SK-N-SH treated with all-trans-retinoic acid at 6 μM for 48 hours (cell line): Measurements from ENCODE around the gene KIAA1217.
A peak's percentile ranks its signal among the peaks of the same experiment; 100 is the strongest.

Experiments used
- ATAC-seq: fragments of 200-7000 bp; cut with Tn5 transposase; 3 replicates; pipeline ENCODE4 v1.9.1; 2020; ENCODE audit warnings: mild to moderate bottlenecking, moderate library complexity
- CSDC2 ChIP-seq: fragments of 250-450 bp; sonication (Bioruptor Pico); IDR thresholded peaks from 2 replicates; pipeline ENCODE4 v1.5.0; 2020; ENCODE audit warnings: mild to moderate bottlenecking, moderate library complexity
- ESRRG ChIP-seq: fragments of 250-450 bp; sonication (Bioruptor Pico); IDR thresholded peaks from 2 replicates; pipeline ENCODE4 v1.6.1; 2021; ENCODE audit warnings: mild to moderate bottlenecking
- GLIS3 ChIP-seq: fragments of 250-450 bp; sonication (Bioruptor Pico); IDR thresholded peaks from 2 replicates; pipeline ENCODE4 v1.5.0; 2020; ENCODE audit warnings: mild to moderate bottlenecking, moderate library complexity
- ISL1 ChIP-seq: fragments of 250-450 bp; sonication (Bioruptor Pico); IDR thresholded peaks from 2 replicates; pipeline ENCODE4 v2.1.2; 2022; ENCODE audit warnings: mild to moderate bottlenecking, moderate library complexity
- OSR1 ChIP-seq: fragments of 250-450 bp; sonication (Bioruptor Pico); IDR thresholded peaks from 2 replicates; pipeline ENCODE4 v1.8.0; 2022; ENCODE audit warnings: moderate library complexity, mild to moderate bottlenecking, inconsistent platforms
- PPARA ChIP-seq: fragments of 250-450 bp; sonication (Bioruptor Pico); IDR thresholded peaks from 2 replicates; pipeline ENCODE4 v1.5.0; 2020; ENCODE audit warnings: mild to moderate bottlenecking, borderline replicate concordance
- RARB ChIP-seq: fragments of 250-450 bp; sonication (Bioruptor Pico); IDR thresholded peaks from 2 replicates; pipeline ENCODE4 v1.8.0; 2021; ENCODE audit warnings: mild to moderate bottlenecking, moderate library complexity
- SNAI2 ChIP-seq: fragments of 250-450 bp; sonication (Bioruptor Pico); IDR thresholded peaks from 2 replicates; pipeline ENCODE4 v1.5.0; 2020; ENCODE audit warnings: mild to moderate bottlenecking, moderate library complexity
- TCF4 ChIP-seq: fragments of 250-450 bp; sonication (Bioruptor Pico); IDR thresholded peaks from 2 replicates; pipeline ENCODE4 v1.8.0; 2021; ENCODE audit warnings: mild to moderate bottlenecking, moderate library complexity, borderline replicate concordance
- ZC3H10 ChIP-seq: fragments of 250-450 bp; sonication (Bioruptor Pico); IDR thresholded peaks from 2 replicates; pipeline ENCODE4 v1.5.1; 2021; ENCODE audit warnings: mild to moderate bottlenecking, moderate library complexity
- ZFP3 ChIP-seq: fragments of 250-450 bp; sonication (Bioruptor Pico); IDR thresholded peaks from 2 replicates; pipeline ENCODE4 v1.5.0; 2020; ENCODE audit warnings: mild to moderate bottlenecking, moderate library complexity
- ZFP30 ChIP-seq: fragments of 450-650 bp; formaldehyde crosslinking; IDR thresholded peaks from 2 replicates; pipeline ENCODE4 v1.5.0; 2022; ENCODE audit warnings: mild to moderate bottlenecking, moderate library complexity
- ZNF70 ChIP-seq: fragments of 450-650 bp; formaldehyde crosslinking; IDR thresholded peaks from 2 replicates; pipeline ENCODE4 v1.5.0; 2020; ENCODE audit warnings: mild to moderate bottlenecking, moderate library complexity
- ZNF8 ChIP-seq: fragments of 450-650 bp; formaldehyde crosslinking; IDR thresholded peaks from 2 replicates; pipeline ENCODE4 v1.5.0; 2020; ENCODE audit warnings: mild to moderate bottlenecking, moderate library complexity
- TF ChIP-seq, protein P1 (sequence below): fragments of 250-450 bp; sonication (Bioruptor Pico); IDR thresholded peaks from 2 replicates; pipeline ENCODE4 v1.8.0; 2020; ENCODE audit warnings: mild to moderate bottlenecking, moderate library complexity, borderline replicate concordance
- TF ChIP-seq, protein P2 (sequence below): fragments of 250-450 bp; sonication (Bioruptor Pico); IDR thresholded peaks from 2 replicates; pipeline ENCODE4 v1.5.1; 2021; ENCODE audit warnings: mild to moderate bottlenecking, moderate library complexity
- TF ChIP-seq, protein P3 (sequence below): fragments of 250-450 bp; sonication (Bioruptor Pico); IDR thresholded peaks from 2 replicates; pipeline ENCODE4 v1.8.0; 2021; ENCODE audit warnings: low read depth, mild to moderate bottlenecking, moderate library complexity, borderline replicate concordance
- TF ChIP-seq, protein P4 (sequence below): fragments of 250-450 bp; sonication (Bioruptor Pico); IDR thresholded peaks from 2 replicates; pipeline ENCODE4 v1.5.1; 2020; ENCODE audit warnings: low read depth, mild to moderate bottlenecking, moderate library complexity
- TF ChIP-seq, protein P5 (sequence below): fragments of 250-450 bp; sonication (Bioruptor Pico); IDR thresholded peaks from 2 replicates; pipeline ENCODE4 v1.5.0; 2020; ENCODE audit warnings: mild to moderate bottlenecking, moderate library complexity

KIAA1217 gene

DNA sequence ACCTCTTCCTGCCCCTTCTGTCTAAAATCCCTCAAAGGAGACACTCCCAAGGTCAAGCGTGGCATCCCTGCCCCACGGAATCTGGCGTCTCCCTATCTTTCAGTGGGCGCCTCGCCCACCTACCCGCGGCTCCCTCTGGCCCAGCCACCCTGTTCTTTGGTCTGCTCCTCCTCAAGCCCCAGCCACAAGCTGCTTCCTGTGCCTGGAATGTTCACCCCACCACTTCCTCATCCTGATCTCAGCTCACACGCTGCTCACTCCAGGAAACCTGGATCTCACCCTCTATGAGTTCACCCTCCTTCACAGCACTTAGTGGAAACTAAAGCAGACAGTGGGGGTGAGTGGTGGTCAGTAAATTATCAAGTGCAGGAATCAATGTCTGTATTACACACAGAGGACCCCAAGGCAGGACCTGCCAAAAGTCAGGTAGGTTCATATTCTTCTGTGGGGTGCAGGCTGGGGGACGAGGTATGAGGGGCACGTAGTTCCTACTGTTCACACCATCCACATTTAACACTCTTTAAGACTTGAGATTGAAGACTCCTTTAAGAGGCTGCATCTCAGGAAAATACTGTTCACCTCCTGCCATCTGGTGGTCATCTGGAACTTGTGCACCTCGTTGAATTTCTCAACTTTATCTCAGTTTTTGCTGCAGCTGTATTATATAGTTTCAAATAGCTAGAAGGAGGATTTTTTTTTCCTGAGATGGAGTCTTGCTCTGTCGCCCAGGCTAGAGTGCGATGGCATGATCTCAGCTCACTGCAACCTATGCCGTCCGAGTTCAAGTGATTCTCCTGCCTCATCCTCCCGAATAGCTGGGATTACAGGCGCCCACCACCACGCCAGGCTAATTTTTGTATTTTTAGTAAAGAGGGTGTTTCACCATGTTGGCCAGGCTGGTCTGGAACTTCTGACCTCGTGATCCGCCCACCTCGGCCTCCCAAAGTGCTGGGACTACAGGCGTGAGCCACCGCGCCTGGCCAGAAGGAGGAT lies 348.1 kb downstream of the KIAA1217 start:
- ATAC-seq = peak; percentile 82
- TF ChIP-seq ZNF8 (CRISPR knock-in tag) (no peak), ISL1 (CRISPR knock-in tag) (no peak), SNAI2 (CRISPR knock-in tag) (no peak), ZNF70 (CRISPR knock-in tag) (no peak)
- TF ChIP-seq, all 23 proteins: peak for 0

DNA sequence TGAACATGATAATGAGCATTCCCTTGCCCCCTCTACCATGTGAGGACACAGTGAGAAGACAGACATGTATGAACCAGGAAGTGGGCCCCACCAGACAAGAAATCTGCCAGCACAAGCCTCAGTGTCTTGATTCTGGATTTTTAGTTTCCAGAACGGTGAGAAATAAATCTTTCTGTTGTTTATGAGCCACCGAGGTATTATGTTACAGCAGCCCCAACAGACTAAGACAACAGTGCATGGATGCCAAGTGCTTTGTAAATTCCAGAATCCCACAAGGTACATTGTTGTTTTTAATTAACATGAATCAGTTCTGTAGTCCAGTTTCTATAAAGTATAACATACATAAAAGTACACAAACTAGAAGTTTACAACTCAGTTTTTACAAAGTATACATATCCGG lies 352.5 kb downstream of the KIAA1217 start:
- ATAC-seq = peak; percentile 47; the same call in 2 of the 3 replicates
- TF ChIP-seq ZFP3 (CRISPR knock-in tag) (no peak), TCF4 (CRISPR knock-in tag) (no peak), ZNF70 (CRISPR knock-in tag) (no peak), ESRRG (no peak), ZNF8 (CRISPR knock-in tag) (no peak), ZC3H10 (CRISPR knock-in tag) (no peak), PPARA (no peak), CSDC2 (CRISPR knock-in tag) (no peak), ZFP30 (no peak), OSR1 (CRISPR knock-in tag) (no peak), RARB (CRISPR knock-in tag) (no peak), GLIS3 (CRISPR knock-in tag) (no peak), ISL1 (CRISPR knock-in tag) (no peak)
- TF ChIP-seq, protein P1, sequence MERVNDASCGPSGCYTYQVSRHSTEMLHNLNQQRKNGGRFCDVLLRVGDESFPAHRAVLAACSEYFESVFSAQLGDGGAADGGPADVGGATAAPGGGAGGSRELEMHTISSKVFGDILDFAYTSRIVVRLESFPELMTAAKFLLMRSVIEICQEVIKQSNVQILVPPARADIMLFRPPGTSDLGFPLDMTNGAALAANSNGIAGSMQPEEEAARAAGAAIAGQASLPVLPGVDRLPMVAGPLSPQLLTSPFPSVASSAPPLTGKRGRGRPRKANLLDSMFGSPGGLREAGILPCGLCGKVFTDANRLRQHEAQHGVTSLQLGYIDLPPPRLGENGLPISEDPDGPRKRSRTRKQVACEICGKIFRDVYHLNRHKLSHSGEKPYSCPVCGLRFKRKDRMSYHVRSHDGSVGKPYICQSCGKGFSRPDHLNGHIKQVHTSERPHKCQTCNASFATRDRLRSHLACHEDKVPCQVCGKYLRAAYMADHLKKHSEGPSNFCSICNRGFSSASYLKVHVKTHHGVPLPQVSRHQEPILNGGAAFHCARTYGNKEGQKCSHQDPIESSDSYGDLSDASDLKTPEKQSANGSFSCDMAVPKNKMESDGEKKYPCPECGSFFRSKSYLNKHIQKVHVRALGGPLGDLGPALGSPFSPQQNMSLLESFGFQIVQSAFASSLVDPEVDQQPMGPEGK = no peak
- TF ChIP-seq, protein P2, sequence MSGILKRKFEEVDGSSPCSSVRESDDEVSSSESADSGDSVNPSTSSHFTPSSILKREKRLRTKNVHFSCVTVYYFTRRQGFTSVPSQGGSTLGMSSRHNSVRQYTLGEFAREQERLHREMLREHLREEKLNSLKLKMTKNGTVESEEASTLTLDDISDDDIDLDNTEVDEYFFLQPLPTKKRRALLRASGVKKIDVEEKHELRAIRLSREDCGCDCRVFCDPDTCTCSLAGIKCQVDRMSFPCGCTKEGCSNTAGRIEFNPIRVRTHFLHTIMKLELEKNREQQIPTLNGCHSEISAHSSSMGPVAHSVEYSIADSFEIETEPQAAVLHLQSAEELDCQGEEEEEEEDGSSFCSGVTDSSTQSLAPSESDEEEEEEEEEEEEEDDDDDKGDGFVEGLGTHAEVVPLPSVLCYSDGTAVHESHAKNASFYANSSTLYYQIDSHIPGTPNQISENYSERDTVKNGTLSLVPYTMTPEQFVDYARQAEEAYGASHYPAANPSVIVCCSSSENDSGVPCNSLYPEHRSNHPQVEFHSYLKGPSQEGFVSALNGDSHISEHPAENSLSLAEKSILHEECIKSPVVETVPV (CRISPR knock-in tag) = no peak
- TF ChIP-seq, protein P3, sequence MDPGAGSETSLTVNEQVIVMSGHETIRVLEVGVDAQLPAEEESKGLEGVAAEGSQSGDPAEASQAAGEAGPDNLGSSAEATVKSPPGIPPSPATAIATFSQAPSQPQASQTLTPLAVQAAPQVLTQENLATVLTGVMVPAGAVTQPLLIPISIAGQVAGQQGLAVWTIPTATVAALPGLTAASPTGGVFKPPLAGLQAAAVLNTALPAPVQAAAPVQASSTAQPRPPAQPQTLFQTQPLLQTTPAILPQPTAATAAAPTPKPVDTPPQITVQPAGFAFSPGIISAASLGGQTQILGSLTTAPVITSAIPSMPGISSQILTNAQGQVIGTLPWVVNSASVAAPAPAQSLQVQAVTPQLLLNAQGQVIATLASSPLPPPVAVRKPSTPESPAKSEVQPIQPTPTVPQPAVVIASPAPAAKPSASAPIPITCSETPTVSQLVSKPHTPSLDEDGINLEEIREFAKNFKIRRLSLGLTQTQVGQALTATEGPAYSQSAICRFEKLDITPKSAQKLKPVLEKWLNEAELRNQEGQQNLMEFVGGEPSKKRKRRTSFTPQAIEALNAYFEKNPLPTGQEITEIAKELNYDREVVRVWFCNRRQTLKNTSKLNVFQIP (CRISPR knock-in tag) = no peak
- TF ChIP-seq, protein P4, sequence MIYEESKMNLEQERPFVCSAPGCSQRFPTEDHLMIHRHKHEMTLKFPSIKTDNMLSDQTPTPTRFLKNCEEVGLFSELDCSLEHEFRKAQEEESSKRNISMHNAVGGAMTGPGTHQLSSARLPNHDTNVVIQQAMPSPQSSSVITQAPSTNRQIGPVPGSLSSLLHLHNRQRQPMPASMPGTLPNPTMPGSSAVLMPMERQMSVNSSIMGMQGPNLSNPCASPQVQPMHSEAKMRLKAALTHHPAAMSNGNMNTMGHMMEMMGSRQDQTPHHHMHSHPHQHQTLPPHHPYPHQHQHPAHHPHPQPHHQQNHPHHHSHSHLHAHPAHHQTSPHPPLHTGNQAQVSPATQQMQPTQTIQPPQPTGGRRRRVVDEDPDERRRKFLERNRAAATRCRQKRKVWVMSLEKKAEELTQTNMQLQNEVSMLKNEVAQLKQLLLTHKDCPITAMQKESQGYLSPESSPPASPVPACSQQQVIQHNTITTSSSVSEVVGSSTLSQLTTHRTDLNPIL (CRISPR knock-in tag) = no peak
- TF ChIP-seq, protein P5, sequence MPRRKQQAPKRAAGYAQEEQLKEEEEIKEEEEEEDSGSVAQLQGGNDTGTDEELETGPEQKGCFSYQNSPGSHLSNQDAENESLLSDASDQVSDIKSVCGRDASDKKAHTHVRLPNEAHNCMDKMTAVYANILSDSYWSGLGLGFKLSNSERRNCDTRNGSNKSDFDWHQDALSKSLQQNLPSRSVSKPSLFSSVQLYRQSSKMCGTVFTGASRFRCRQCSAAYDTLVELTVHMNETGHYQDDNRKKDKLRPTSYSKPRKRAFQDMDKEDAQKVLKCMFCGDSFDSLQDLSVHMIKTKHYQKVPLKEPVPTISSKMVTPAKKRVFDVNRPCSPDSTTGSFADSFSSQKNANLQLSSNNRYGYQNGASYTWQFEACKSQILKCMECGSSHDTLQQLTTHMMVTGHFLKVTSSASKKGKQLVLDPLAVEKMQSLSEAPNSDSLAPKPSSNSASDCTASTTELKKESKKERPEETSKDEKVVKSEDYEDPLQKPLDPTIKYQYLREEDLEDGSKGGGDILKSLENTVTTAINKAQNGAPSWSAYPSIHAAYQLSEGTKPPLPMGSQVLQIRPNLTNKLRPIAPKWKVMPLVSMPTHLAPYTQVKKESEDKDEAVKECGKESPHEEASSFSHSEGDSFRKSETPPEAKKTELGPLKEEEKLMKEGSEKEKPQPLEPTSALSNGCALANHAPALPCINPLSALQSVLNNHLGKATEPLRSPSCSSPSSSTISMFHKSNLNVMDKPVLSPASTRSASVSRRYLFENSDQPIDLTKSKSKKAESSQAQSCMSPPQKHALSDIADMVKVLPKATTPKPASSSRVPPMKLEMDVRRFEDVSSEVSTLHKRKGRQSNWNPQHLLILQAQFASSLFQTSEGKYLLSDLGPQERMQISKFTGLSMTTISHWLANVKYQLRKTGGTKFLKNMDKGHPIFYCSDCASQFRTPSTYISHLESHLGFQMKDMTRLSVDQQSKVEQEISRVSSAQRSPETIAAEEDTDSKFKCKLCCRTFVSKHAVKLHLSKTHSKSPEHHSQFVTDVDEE = no peak

DNA sequence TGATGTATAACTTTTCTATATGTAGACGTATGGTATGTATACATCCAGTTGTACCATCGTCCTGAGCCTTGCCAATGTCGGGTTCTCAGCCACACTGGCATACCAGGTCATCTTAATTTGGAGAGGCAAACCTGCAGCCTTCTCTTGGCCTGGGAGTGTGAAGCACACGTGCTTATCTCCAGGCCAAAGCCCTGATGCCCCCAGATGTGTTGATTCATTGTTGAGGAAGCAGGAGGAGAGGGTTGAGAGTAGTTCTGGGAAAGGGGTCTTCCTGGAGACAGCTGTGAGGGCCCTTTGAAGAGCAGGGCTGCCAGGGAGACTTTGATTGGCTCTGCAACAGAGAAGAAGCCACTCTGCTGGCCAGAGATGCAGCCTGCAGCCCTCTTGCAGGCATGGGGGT lies 359.1 kb downstream of the KIAA1217 start:
- ATAC-seq = no peak
- no peak for TF ChIP-seq ZFP30
- TF ChIP-seq RARB (CRISPR knock-in tag) = no peak
- TF ChIP-seq ESRRG = no peak
- no peak for TF ChIP-seq GLIS3 (CRISPR knock-in tag)
- TF ChIP-seq SNAI2 (CRISPR knock-in tag) = no peak
